ENCODE data around the gene LRPPRC.
A peak's percentile ranks its signal among the peaks of the same experiment; 100 is the strongest.

Gene LRPPRC

DNA sequence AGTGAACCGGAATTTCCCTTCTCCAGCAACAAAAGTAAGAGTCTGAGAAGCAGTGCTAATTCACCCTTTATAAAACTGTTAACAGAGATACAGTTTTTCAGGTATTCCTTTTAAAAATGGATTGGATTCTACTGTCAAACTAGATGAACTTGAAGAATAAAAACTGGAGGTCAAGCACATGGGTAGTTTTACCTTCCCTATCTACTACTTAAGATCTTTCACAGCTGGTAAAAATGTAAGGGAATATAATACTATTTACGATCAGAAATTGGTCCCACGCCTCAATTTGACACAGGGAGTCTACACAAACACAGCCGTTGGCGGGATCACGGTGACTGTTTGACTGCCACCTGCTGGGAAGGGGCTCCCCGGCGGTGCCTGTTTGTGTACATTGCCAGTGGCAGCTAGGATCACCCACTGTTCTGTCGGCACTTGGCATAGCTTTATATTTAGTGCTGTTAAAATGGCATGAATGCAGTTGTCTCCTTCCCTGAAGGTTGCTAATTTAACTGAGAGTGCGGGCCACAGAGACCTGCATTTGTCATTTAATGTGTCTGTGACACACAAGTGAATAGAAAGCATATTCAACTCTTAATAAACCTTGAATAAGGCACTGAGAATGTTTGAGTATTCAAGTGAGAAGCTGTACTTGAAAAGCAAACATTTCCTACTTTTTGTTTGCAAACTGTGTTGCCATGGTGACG is 97.5 kb downstream of the LRPPRC start:
- no peak for DNase-seq (ENCODE audit: low read depth)
- no peak overlapping the region for H3K4me3 ChIP-seq (ENCODE audit: low read length)
- TF ChIP-seq, protein P1, sequence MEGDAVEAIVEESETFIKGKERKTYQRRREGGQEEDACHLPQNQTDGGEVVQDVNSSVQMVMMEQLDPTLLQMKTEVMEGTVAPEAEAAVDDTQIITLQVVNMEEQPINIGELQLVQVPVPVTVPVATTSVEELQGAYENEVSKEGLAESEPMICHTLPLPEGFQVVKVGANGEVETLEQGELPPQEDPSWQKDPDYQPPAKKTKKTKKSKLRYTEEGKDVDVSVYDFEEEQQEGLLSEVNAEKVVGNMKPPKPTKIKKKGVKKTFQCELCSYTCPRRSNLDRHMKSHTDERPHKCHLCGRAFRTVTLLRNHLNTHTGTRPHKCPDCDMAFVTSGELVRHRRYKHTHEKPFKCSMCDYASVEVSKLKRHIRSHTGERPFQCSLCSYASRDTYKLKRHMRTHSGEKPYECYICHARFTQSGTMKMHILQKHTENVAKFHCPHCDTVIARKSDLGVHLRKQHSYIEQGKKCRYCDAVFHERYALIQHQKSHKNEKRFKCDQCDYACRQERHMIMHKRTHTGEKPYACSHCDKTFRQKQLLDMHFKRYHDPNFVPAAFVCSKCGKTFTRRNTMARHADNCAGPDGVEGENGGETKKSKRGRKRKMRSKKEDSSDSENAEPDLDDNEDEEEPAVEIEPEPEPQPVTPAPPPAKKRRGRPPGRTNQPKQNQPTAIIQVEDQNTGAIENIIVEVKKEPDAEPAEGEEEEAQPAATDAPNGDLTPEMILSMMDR (conservative IDR thresholded peaks at IDR 0.05; ENCODE audit: low read length), result peak; percentile 10; the same call in 1 of the 2 replicates

DNA sequence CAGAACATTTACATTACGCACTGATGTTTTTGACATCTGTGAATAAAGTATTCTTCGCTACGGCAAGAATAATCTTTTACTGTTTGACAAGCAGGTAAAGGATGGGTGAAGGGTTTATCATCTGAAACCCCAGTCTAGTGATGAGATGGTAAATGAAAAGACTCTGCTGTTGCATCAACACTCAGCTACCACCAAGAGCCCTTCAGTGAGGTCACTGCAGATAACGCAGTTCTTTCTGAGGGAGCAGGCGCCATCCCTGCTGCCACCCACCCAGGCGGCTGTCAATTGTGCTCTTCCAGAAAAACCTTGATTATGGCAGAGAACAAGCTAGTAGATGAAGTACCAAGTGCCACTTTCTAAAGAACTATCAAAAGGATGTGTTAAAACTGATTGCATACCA is 98.3 kb downstream of the LRPPRC start:
- TF ChIP-seq, protein P1 (conservative IDR thresholded peaks at IDR 0.05; ENCODE audit: low read length), result no peak
- DNase-seq (ENCODE audit: low read depth), result no peak
- H3K4me3 ChIP-seq (ENCODE audit: low read length), result no peak overlapping the region

DNA sequence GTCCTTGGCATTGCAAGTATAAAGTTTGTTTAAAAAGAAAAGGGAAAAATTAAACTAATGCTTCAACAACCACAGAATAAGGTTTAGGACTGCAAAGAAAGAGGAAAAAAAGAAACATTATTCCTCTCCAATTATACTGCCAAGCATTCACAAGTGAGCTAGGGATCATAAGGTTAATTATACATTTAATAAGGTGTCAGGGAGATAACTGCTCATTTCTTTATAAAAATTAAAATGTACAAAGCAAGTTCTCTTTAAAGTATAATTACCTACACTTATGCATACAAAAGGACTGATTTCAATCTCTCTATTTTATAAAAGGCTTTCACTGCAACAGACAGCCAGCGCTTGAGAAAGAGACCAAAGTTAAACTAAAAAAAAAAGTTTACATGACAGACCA is 98.9 kb downstream of the LRPPRC start:
- TF ChIP-seq, protein P1 (conservative IDR thresholded peaks at IDR 0.05; ENCODE audit: low read length), result no peak
- no peak overlapping the region for H3K4me3 ChIP-seq (ENCODE audit: low read length)
- DNase-seq (ENCODE audit: low read depth), result no peak

DNA sequence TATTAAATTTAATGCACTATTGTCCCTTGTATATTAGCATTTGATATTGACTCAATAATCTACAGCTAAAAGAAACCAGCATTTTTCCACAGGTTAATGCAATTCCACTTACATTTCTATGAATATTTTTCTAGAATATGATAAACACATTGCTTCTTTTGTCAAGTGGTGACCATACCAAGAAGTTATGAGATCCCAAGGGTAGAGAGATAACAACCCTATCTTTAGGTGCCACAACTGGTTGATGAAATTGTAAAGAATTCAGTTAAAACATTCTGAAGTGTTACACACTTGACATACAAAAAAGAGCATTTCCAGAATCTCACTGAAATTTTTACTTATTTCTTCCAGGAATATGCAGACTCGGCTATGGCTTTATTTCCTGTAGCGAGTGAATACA is 101.0 kb downstream of the LRPPRC start:
- DNase-seq (ENCODE audit: low read depth), result no peak
- TF ChIP-seq, protein P1 (conservative IDR thresholded peaks at IDR 0.05; ENCODE audit: low read length), result no peak
- H3K4me3 ChIP-seq (ENCODE audit: low read length), result no peak overlapping the region

DNA sequence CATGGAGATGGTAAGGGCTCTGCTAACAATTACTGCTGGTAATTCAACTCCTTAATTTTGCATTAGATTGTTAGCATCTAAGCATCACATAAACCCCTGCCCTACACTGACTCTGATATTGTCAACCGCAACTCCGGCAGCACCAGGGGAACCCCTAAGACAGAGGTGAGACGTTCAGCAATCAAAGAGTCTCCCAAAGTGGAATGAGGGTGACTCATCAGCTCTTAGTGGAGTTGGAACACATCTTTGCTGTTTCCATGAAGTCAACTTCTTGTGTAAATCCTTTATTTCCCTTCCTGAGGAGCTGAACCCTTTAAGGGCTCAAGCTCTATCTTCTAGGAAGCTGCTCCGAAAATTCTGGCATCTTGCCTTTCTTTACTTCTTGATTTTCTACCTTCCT is 104.9 kb downstream of the LRPPRC start:
- TF ChIP-seq, protein P1 (conservative IDR thresholded peaks at IDR 0.05; ENCODE audit: low read length), result no peak
- DNase-seq (ENCODE audit: low read depth), result peak; percentile 19

DNA sequence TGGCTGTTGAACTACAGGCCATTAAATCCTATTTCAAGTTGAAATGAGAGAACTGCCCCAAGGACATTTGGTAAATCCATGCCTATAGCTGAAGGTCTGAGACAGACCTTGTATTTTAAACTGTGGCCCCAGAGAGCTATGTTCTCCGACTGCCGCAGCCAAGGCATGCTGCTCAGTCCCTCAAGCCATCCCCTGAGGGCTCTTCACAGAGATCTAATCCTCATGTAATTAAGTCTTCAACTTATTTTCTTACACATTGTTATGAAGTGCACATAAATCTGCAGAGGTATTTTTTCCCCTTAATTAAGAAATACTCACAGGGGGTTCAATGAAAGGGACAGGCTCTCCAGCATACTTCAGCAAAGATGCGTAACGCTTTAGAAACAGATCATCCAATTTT is 106.4 kb downstream of the LRPPRC start:
- DNase-seq (ENCODE audit: low read depth), result no peak
- TF ChIP-seq, protein P1 (conservative IDR thresholded peaks at IDR 0.05; ENCODE audit: low read length), result no peak
- H3K4me3 ChIP-seq (ENCODE audit: low read length), result no peak overlapping the region

More for the DNA sequence above, 104.9 kb downstream of the LRPPRC start:
- no peak overlapping the region for H3K4me3 ChIP-seq (ENCODE audit: low read length)

DNA sequence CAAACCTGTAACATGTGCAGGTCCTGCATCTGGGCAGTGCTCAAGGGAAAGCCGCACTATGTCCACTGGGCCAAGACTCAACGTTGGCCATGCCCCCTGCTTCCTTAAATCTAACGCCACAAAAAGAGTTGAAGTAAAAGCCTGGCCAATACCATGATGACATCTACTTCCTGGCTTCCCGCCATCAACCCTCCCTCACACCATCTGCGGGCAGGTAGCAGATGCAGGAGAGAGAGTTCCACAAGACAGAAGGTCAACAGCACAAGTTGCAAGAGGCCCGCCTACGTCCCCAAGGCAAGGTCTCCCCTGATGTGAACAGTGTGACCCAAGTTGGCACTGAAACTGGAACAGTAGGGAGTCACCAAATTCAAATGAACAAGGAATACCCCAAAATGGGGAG is 108.6 kb downstream of the LRPPRC start:
- TF ChIP-seq, protein P1 (conservative IDR thresholded peaks at IDR 0.05; ENCODE audit: low read length), result no peak
- DNase-seq (ENCODE audit: low read depth), result no peak
- H3K4me3 ChIP-seq (ENCODE audit: low read length), result no peak overlapping the region

All from AG10803 (cell line).